ENCODE results near the gene TOGARAM2.
A peak's percentile ranks its signal among the peaks of the same experiment; 100 is the strongest.

TOGARAM2 gene

DNA sequence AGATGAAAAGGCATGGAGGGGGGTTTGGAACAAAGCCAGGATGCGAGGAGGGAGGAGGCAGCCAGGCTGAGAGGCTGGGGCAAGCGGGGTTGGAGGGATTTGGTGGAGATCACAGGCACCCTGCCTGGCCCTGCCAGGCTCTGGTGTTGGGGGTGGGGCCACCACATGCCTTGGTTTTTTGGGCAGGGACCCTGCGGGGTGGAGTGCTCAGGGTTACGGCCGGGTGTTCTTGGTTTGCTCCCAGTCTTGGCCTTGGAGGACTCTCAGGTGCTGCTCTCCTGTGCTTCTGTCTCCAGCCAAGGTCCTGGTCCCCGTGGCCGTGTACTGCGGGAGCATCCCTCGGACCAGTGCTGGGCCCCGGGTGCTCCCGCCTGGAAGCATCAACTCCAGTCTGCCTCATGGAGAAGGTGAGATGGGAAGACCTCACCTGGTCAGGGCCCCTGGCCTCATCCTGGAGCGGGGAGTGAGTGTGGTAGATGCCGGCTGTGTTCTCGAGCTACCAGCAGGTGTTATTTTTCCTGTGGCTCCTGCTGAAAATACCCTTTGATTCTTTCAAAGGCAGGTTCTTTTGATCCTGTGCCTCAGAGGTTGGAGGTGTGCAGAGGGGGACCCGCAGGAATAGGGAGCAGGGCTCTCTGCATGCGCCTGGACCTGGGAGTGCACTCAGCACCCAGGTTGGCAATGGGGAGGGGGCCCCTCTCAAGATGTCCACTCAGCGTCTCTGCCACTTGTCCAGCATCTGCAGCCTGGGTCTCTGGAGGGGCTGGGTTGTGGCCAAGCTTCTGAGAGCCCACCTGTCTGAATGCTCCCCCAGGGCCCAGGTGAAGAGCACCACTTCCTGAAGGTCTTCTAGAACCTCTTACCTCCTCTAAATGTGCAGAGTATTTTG, 17.0 kb downstream of the TOGARAM2 start:
- DNase-seq (ENCODE audit: low read depth in 2 of 2), result no peak

DNA sequence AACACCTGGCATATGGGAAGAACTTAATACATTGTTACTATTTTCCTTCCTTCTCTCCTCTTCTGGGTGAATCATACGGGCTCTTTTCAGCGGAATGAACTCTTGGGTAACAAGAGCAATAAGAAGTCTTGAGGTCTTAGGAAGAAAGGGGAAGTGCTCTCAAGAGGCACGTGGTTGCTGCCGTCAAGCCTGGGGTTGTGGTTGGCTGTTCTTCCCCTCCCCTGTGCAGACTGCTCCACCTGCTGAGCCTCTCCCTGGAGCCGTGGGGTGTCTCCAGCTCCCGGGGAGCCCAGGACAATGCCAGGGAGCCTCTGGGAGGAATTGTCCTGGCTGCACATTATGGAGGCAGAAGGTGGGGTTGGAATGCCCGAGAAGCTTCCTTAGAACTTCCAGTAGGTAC, 19.4 kb downstream of the TOGARAM2 start:
- peak in 1 of 2 donors; percentile 34 for DNase-seq (ENCODE audit: low read depth in 2 of 2)

DNA sequence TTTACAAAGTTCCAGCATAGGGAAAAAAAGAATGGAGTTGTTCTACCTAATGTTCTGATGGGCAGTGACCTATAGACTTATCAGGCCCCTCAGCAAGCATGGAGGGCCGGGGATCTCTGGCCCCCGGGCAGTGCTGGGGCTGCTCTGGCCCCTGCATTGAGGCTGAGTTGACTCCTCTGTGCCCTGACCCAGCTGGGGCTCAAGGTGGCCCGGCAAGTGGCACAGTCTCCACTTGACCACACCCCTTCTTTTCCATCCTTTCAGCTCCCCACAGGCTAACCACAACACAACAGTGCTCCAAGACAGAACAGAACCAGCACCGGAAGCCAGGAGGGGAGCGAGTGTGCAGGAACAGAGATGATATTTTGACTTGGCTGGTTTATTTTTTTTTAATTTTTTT, 19.9 kb downstream of the TOGARAM2 start:
- DNase-seq (ENCODE audit: low read depth in 2 of 2), result no peak

DNA sequence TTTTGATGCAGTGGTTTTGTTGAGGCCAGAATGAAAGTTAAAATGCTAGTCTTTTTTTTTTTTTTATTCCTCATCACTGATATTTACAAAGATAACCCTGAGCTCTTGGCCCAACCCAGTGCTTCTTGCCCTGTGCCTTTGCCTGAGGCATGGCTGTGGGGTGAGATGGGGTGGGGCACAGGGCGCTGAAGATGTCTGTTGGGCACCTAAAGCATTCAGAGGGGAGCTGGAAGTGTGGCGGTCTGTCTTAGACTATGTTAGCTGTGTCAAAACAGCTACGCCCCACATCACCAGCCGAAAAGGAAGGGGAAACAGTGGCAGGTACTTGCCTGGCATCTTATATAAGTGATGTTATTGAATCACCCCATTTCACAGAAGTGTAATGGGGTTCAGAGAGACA, 20.7 kb downstream of the TOGARAM2 start:
- no peak for DNase-seq (ENCODE audit: low read depth in 2 of 2)

DNA sequence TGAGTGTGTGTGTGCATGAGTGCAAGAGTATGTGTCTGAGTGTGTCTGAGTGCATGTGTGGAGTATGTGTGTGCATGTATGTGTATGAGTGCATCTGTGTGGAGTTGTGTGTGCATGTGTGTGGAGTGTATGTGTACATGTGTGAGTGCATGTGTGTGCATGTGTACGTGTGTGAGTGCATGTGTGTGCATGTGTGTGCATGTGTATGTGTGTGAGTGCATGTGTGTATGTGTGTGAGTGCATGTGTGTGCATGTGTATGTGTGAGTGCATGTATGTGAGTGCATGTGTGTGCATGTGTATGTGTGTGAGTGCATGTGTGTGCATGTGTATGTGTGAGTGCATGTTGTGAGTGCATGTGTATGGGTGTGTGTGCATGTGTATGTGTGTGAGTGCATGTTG, 23.7 kb downstream of the TOGARAM2 start:
- no peak for DNase-seq (ENCODE audit: low read depth in 2 of 2)

DNA sequence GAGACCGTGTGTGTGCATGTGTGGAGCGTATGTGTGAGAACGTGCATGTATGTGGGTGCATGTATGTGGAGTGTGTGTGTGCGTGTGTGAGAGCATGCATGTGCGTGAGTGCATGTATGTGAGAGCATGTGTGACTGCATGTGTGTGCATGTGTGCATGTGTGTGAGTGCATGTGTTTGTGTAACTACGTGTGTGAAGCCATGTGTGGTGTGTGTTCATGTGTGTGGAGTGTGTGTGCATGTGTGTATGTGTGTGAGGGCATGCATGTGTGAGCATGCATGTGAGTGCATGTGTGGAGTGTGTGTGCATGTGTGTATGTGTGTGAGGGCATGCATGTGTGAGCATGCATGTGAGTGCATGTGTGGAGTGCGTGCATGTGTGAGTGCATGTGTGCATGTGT, 24.2 kb downstream of the TOGARAM2 start:
- no peak for DNase-seq (ENCODE audit: low read depth in 2 of 2)

DNA sequence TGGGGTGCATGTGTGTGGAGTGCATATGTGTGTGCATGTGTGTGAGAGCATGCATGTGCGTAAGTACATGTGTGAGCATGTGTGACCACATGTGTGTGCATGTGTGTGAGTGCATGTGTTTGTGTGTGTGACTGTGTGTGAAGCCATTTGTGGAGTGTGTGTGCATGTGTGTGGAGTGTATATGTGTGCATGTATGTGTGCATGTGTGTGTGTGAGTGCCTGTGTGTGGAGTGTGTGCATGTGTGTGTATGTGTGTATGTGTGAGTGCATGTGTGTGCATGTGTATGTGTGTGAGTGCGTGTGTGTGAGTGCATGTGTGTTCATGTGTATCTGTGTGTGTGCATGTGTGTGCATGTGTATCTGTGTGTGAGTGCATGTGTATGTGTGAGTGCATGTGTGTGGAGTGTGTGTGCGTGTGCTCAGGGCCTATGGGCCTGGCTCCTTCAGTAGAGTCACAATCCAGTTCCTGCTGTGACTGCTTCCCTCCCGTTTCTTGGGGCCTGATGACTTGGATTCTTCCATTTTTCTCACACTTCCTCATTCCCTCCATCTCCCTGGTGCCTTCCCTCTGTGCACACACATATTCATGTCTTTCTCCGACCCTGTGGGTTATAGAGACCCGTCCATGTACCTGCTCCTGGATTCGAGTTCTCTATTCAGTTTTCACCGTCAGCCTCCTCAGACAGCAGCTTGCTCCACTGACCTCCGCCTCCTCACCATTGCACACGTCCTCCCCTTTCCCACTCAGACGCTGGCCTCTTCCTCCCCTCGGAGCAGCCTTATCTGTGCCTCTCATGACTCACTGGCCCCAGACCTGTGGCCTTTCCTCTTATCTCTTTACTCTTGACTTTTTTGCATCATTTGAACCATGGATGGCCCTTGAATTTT, 25.2 kb downstream of the TOGARAM2 start:
- no peak for DNase-seq (ENCODE audit: low read depth in 2 of 2)

DNA sequence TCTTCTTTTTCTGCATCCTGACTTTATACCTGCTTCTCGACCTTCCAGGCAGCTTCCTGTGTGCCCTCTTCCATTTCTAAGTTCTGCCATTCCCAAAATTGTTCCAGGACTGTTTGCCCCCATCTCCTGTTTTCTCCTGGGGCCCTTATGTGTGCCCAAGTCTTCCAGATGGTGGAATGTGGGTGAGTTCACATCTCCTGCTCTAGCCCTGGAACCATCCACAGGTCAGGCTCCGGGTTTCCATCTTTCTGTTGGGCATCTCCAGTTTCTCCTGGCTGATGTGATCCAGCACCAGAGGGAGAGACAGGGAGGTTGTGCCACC, 25.8 kb downstream of the TOGARAM2 start:
- DNase-seq (ENCODE audit: low read depth in 2 of 2), result no peak

DNA sequence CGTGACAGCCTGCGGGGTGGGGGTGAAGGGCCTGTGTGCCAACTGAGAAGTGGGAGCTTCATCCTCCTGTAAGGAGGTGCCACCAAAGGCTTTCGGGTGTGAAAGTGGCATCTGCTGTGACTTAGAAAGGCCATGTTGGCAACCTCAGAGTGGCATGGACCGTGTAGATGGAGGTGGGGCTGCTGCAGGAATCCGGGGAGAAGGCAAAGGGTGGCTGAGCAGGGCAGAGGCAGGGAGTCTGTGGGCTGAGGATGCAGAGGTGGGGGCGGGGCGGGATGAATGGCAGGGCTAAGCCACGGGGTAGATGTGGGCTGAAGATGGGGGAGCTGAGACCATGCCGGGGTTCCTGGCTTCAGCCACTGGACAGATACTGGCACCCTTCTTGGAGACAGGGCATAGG, 28.2 kb downstream of the TOGARAM2 start:
- DNase-seq (ENCODE audit: low read depth in 2 of 2), result no peak

DNA sequence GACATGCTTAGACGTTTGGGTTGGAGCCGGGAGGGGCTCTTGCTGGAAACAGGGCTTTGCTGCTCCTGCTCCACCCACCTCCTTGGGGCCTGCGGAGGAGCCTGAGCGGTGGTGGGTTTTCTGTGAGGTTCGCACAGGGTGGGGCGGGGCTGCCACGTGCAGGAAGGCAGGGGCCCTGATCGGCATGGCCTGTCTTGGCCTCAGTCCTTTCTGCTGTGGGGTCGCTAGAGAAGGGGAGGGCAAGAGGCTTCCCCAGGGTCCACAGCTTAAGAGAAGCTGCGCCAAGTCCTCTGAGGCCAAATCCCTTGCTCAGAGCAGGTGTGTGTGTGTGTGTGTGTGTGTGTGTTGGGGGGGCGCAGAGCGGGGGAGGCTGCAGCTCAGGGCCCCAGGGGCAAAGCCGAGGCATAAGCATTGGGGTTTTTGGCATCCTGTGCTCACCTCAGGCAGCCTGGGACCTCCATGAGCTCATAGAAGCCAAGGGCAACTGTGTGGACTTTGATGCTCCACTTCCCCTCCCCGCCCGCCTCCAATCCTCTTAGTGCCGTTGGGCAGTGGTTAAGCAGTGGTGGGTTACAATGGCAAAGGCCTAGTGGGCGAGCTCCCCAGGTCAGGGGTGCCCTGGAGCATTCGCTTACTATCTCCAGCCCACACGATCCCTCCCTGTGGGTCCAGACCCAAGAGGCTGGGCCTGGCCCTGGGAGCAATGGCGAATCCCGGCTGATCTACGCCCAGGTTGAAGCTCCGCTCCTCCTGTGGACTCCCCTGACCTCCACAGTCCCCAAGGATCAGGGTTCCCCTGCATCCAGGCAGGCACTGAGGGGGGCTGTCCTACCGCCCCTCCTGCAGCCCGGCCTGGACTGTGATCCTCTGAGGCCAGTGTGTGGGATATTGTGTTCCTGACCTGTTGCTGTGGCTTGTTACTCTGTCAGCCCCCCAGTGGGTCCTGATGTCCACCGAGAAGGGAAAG, 28.9 kb downstream of the TOGARAM2 start:
- DNase-seq (ENCODE audit: low read depth in 2 of 2), result no peak

DNA sequence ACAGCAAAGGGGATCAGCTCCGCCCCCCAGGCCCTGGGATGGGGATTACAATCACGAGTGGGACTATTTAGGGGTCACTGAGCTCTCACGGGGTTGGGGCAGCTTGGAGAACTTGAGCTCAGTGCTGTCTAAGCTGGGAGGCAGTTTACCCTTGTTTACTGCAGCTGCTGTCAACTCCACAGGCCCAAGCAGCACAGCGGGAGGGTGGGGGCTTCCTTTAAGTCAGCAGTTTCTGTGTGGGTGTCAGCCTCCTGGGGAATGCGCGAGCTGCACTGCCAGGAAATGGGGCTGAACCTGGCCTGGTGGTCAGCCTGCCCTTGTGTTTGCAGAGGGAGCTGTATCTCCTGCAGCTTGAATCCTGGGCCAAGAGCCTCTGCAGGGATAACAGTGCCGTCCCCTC, 29.8 kb downstream of the TOGARAM2 start:
- DNase-seq (ENCODE audit: low read depth in 2 of 2), result peak in 1 of 2 donors; percentile 26

DNA sequence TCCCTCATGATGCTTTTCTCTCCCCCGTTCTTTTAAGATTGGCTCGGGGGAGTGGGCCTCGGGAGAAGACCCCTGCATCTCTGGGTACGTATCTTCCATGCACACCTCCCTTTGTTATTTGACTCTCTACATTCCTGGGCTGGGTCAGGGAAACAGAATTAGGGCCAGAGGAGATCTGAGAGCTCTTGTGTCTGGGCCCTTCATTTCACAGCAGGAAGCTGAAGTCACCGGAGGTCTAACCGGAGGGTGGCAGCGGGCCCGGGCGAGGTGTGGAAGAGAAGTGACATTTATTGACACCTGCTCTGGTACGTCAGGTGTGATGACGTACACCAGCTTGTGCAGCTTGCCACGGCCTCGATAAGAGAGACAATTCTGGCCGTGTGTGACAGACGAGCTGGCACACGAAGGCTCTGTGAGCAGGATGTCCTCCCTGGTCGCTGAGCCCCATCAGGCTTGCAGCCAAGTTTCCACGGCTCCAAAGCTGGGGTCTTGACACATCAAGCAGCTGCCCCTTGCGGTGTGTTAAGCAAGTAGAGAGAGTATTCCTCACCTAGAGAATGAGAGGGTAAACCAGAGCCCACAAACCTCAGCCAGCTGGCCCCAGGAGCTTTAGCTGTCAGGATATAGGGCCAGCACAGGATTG, 30.4 kb downstream of the TOGARAM2 start:
- peak; percentile 28 to 66 for DNase-seq (ENCODE audit: low read depth in 2 of 2)

DNA sequence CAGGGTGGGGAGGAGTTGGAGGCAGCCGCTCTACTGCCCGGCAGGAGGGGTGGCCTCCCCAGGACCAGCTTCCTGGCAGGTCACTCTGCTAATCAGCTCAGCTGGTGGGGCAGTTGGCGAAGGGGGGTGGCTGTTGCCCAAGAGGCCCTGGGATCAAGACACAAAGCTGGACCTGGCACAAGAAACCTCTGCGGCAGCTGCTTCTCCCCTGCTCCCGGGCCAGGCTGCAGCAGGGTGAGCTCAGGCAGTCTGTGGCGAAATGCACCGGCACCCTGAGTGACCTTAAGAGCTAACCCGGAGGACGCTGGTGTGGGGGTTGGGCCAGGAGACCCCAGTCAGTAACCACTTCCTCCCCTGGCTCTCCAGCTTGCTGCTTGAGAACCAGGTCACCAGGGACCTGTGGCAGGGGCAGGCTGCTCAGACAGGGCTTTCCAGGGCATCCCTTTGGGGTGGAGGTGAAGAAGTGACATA, 31.1 kb downstream of the TOGARAM2 start:
- no peak for DNase-seq (ENCODE audit: low read depth in 2 of 2)

DNA sequence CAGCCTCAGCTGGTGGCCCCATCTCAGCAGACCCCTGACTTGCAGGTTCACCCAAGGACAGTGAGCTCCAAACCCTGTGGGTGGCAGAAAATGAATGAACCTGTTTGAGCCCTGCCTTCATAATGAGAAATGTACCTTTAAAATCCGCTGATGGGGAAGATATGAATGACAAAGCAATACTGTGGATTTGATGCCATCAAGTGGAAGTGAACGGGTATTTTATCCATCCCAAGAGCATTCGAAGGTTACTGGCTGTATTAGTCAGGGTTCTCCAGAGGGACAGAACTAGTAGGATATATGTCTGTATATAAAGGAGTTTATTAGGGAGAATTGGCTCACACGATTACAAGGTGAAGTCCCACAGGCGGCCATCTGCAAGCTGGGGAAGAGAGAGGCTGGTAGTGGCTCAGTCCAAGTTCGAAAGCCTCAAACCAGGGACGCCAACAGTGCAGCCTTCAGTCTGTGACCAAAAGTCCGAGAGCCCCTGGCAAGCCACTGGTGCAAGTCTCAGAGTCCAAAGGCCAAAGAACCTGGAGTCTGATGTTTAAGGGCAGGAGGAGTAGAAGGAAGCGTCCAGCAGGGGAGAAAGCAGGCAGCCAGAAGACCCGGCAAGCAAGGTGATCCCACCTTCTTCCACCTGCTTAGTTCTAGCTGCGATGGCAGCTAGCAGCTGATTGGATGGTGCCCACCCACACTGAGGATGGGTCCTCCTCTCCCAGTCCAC, 32.1 kb downstream of the TOGARAM2 start:
- no peak for DNase-seq (ENCODE audit: low read depth in 2 of 2)

DNA sequence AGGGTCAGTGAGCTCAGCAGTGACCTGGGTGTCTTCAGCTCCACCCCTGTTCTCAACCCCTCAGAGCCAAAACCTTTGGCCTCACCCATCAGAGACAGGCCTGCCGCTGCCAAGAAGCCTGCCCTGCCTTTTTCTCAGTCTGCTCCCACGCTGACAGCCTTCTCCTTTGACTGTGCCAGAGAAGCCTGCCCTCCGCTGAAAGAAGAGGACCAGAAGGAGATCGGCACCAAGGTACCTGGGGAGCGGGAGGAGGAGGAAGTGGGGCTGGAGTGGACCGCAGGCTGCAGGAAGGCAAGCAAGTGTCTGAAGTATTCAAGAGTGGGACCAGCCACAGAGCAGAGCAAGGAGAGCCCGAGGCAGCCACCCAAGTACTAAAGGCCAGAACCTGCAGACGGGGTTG, 33.2 kb downstream of the TOGARAM2 start:
- DNase-seq (ENCODE audit: low read depth in 2 of 2), result no peak

DNA sequence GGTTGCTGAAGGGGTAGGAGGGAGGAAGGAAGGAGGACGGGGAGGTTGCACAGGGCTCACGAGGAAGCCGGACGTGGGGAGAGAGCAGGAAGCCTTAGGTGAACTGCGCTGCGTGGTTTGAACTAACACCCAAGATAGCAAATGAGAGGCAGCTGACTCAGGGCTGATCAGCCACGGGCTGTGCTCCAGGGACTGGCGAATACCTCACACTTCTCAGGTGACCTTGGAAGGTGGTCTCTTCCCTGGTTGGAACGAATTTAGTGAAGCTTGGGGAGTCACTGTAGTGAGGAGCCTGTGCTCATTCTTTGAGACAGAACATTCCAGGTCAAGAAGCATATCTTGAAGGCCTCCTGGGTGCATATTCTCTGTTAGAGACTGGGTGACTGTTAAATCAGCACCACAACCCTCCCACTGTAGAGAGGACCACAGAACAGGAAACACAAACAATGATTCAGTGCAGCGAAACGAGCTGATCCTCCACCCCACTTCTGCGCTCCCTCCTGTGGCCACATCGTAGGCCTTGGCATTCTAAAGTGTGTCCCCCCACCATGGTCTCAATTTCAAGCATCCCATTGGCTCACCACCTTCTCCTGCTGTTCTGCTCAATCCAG, 33.8 kb downstream of the TOGARAM2 start:
- peak; percentile 49 to 51 for DNase-seq (ENCODE audit: low read depth in 2 of 2)

DNA sequence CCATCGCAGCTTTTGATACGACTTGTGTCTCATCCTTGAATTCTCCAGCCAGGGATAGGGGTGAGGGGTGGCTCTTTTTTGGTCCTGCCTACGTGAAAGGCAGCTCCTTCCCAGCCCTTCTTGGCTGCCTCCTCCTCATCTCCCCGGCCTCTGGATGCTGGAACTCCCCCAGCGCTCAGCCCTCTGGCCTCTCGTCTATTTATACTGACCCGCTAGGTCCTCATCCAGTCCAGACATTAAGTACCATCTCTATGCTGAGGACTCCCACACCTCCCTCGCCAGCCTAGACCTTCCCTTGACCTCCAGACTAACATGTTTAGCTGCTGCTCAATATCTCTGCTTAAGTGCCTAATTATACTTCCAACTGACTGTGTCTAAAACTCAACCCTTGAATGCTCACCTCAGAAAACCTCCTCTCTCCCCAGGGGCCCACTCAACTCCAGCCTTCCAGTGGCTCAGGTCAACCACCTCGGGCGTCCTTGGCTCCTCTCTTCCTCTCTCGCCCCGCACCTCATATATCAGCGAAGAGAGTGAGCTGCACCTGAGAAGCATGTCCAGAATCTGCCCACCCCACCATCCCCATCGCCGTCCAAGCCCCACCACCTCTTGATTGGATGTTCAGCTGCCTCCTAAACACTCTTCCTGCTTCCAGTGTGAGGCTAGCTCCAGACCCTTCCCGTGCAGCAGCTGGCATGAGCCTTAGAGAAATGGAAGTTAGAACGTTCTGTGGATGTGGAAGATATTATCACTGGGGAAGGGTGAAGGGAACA, 34.8 kb downstream of the TOGARAM2 start:
- no peak for DNase-seq (ENCODE audit: low read depth in 2 of 2)

DNA sequence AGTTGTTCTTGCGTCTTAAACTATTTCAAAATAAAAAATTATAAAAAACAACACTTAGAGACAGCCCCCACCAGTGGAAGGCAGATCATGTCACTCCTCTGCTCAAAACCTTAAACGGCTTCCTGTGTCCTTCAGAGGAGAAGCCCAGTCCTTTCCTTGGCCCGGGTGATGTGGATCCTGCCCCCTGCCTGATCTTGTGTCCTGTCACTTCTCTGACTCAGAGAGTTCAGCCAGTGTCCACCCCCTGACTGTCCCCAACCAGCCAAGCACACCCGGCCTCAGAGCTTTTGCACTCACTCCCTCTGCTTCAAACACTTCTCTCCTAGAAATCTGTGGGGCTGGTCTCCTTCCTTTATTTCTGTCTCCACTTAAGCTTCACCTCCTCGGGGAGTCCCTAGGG, 35.4 kb downstream of the TOGARAM2 start:
- DNase-seq (ENCODE audit: low read depth in 2 of 2), result no peak

DNA sequence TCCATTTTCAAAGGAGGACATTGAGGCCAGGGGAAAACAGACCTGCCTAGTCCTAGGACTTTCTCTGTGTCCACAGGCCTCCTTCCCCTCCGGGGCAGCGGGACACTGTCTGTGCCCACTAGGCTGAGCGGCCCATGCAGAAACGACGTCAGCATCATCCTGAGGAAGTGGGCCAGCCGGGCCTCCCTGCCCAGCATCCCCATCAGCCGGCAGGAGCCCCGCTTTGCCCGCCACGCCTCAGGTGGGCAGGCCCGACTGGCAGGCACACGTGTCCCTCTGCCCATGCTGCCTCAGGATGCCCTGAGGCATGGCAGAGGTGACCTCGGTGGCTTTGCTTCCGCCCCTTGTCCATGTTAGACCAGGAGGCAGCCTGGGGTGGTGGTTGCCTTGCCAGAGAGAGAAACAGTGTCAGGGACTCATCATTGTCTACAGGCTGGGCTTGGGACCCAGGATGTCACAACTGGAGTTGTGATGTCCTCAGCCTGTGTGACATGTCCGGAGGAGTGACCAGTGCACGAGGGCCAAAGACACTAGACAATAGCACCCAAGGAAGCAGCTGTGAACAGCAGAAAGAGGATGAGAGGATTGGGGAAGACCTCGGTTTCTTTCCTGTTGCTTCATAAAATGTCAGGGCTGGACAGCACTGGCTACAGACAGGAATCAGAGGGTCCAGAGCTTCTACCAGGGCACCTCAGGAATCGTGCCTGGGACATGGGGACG, 36.8 kb downstream of the TOGARAM2 start:
- DNase-seq (ENCODE audit: low read depth in 2 of 2), result no peak

All from stimulated activated CD8-positive, alpha-beta memory T cell treated with anti-CD3 and anti-CD28 coated beads, Interleukin-7, amount 100 ng/mL, for 1 hour (primary cell).